ENCODE measurements around the gene LCOR.

- no peak for TF ChIP-seq POLR2A (IDR thresholded peaks at IDR 0.05)
- no peak for TF ChIP-seq CTCF (IDR thresholded peaks at IDR 0.05)
Observed at GRCh38 chr10:97040706-97041105, 208.6 kb downstream of the LCOR start.
